ENCODE data around the gene ATP2A3. TPM values are rescaled to one million over a fixed set of nuclear protein-coding genes. Genes with fewer than 3 reads are reported as not detected.

Gene ATP2A3
- total and polyA plus RNA-seq, 8 donors, result 17.8 to 67.7 (median 42.3) TPM

- TF ChIP-seq CTCF (IDR thresholded peaks at IDR 0.05), result no peak
- H3K4me3 ChIP-seq, result peak overlapping the region in 3 of 4 donors; percentile 57 to 81 (median 63)
- DNase-seq, result no peak
- no peaks in the 10 kb centered on the region for H3K36me3 ChIP-seq
- H3K27ac ChIP-seq, result peak overlapping the region; percentile 28 to 79 (median 64)
- no peak for FAIRE-seq
- 44 to 45% methylated on average over 7 of the region's 7 CpGs for WGBS, 2 donors
- intact Hi-C loops (cut with DNase I), result no loop called here
- H3K4me1 ChIP-seq, result peaks cover 28 to 42% (median 29%) of the 10 kb centered on the region in 3 donors
- no peaks in the 10 kb centered on the region for H3K9me3 ChIP-seq
- ATAC-seq, result no peak
- no peaks in the 10 kb centered on the region for H3K27me3 ChIP-seq
Measured at GRCh38 chr17:3893720-3894116, 70.5 kb downstream of the ATP2A3 start.

- ATAC-seq, result peak; percentile 75 to 84 (median 82)
- H3K36me3 ChIP-seq, result no peaks in the 10 kb centered on the region
- no peak for FAIRE-seq
- WGBS, 2 donors, result 3 to 9% methylated on average over 29 to 75 of the region's 75 CpGs
- peak; percentile 87 to 96 (median 92) for DNase-seq
- H3K4me3 ChIP-seq, result peak within 1 kb of the TSS; percentile 47 to 81 (median 63)
- no peaks in the 10 kb centered on the region for H3K27me3 ChIP-seq
- intact Hi-C loops (cut with DNase I), result no loop called here
- H3K4me1 ChIP-seq, result peaks cover 28 to 42% (median 29%) of the 10 kb centered on the region in 3 donors
- H3K9me3 ChIP-seq, result no peaks in the 10 kb centered on the region
- H3K27ac ChIP-seq, result peak within 1 kb of the TSS; percentile 28 to 79 (median 64)
- no peak for TF ChIP-seq CTCF (IDR thresholded peaks at IDR 0.05)
Measured at GRCh38 chr17:3893003-3893719, 71.1 kb downstream of the ATP2A3 start, which contains the start of gene CAMKK1. TSS of gene CAMKK1 (minus strand) at chr17:3893053. CDS start at chr17:3885687, 7,366 bp downstream.

- intact Hi-C loops (cut with DNase I), result no loop called here
- ATAC-seq (peak; percentile 17 to 23 (median 20)), FAIRE-seq (no peak), DNase-seq (peak; percentile 62 to 88 (median 76))
- Histone ChIP-seq H3K4me1 (peaks cover 28 to 42% (median 29%) of the 10 kb centered on the region in 3 donors), H3K36me3 (no peaks in the 10 kb centered on the region), H3K9me3 (no peaks in the 10 kb centered on the region), H3K4me3 (peak overlapping the region; percentile 47 to 81 (median 63)), H3K27ac (peak overlapping the region; percentile 24 to 51 (median 34)), H3K27me3 (no peaks in the 10 kb centered on the region)
- TF ChIP-seq CTCF (IDR thresholded peaks at IDR 0.05), result no peak
- 0 to 1% methylated on average over 54 to 96 of the region's 96 CpGs for WGBS, 2 donors
Measured at GRCh38 chr17:3892095-3892998, 71.9 kb downstream of the ATP2A3 start.

GRCh38 chr17:3891626-3892094, 72.6 kb downstream of the ATP2A3 start:
- ATAC-seq (no peak), FAIRE-seq (no peak), DNase-seq (no peak)
- 52 to 64% methylated on average over 10 to 12 of the region's 12 CpGs for WGBS, 2 donors
- no peak for TF ChIP-seq CTCF (IDR thresholded peaks at IDR 0.05)
- no peaks in the 10 kb centered on the region for H3K27me3 ChIP-seq
- H3K27ac ChIP-seq, result no peak overlapping the region
- intact Hi-C loops (cut with DNase I), result no loop called here
- peaks cover 25 to 42% (median 29%) of the 10 kb centered on the region in 3 donors for H3K4me1 ChIP-seq
- peak overlapping the region in 2 of 4 donors; percentile 63 to 81 for H3K4me3 ChIP-seq
- no peaks in the 10 kb centered on the region for H3K9me3 ChIP-seq
- H3K36me3 ChIP-seq, result no peaks in the 10 kb centered on the region
